PC-9 (cell line): ENCODE results near the gene SEMA4F. TPM values are rescaled to one million over a fixed set of nuclear protein-coding genes. Genes with fewer than 3 reads are reported as not detected.

Experiments
- BruUV-seq: library from RNA; stranded (reverse); fragments of 400-500 nt; replicated peaks from 2 replicates; lab custom pipeline; 2021; lab: Mats Ljungman, UMichigan
- CTCF ChIA-PET: fragments of 300-600 bp; sonication (Branson Sonifier 250); formaldehyde crosslinking; loops from one replicate; lab custom pipeline; 2022; ENCODE audit warnings: antibody characterized with exemption; lab: Charles Lee
- POLR2A ChIA-PET: fragments of 300-600 bp; sonication (Branson Sonifier 250); formaldehyde crosslinking; loops from one replicate; lab custom pipeline; 2022; ENCODE audit warnings: antibody characterized with exemption; ENCODE audit not compliant: unreplicated experiment; lab: Charles Lee
- DNase-seq, 2 experiments: peaks; one replicate each; pipeline versions ENCODE4 v3.0.0 to v3.0.0-alpha.2; 2015 to 2022; ENCODE audit warnings: mixed read lengths in 1 of 2
- H2AFZ ChIP-seq: fragments of 200-600 bp; sonication (generic); 2 replicates; pipeline ENCODE4 v1.8.1; 2017; ENCODE audit warnings: antibody characterized with exemption
- H3F3A ChIP-seq: fragments of 200-600 bp; sonication (generic); 2 replicates; pipeline ENCODE4 v1.8.1; 2017; ENCODE audit warnings: antibody characterized with exemption, mild to moderate bottlenecking, low read depth; ENCODE audit not compliant: insufficient read depth
- H3K27ac ChIP-seq: fragments of 200-600 bp; sonication (generic); 2 replicates; pipeline ENCODE4 v1.6.1; 2016; ENCODE audit warnings: mixed run types
- H3K27me3 ChIP-seq: fragments of 200-600 bp; sonication (generic); 2 replicates; pipeline ENCODE4 v1.6.1; 2016; ENCODE audit warnings: low read depth, mixed run types; ENCODE audit not compliant: insufficient read depth
- H3K36me3 ChIP-seq: fragments of 200-600 bp; sonication (generic); 2 replicates; pipeline ENCODE4 v1.6.1; 2016; ENCODE audit warnings: low read depth, mixed run types
- H3K4me1 ChIP-seq: fragments of 200-600 bp; sonication (generic); replicated peaks from 2 replicates; pipeline ENCODE4 v1.6.1; 2016; ENCODE audit warnings: mixed run types; ENCODE audit not compliant: insufficient read depth
- H3K4me2 ChIP-seq: fragments of 200-600 bp; sonication (generic); 2 replicates; pipeline ENCODE4 v1.6.1; 2017; ENCODE audit warnings: mixed run types
- H3K4me3 ChIP-seq: fragments of 200-600 bp; sonication (generic); 2 replicates; pipeline ENCODE4 v1.6.1; 2016; ENCODE audit warnings: mixed run types
- H3K79me2 ChIP-seq: fragments of 200-600 bp; sonication (generic); 2 replicates; pipeline ENCODE4 v1.6.1; 2017; ENCODE audit warnings: low read depth, mixed run types
- H3K9me2 ChIP-seq: fragments of 200-600 bp; sonication (generic); 2 replicates; pipeline ENCODE4 v1.8.1; 2017; ENCODE audit warnings: mild to moderate bottlenecking; ENCODE audit not compliant: insufficient read depth
- H3K9me3 ChIP-seq: fragments of 200-600 bp; sonication (generic); 2 replicates; pipeline ENCODE4 v1.8.1; 2016; ENCODE audit warnings: low read depth; ENCODE audit not compliant: insufficient read depth
- H4K20me1 ChIP-seq: fragments of 200-600 bp; sonication (generic); 2 replicates; pipeline ENCODE4 v1.8.1; 2017; ENCODE audit not compliant: insufficient read depth
- EZH2 ChIP-seq: fragments of 200-600 bp; sonication (generic); IDR thresholded peaks from 2 replicates; pipeline ENCODE4 v1.8.0; 2017; ENCODE audit warnings: antibody characterized with exemption, low read depth
- intact Hi-C: fragments of 100-400 bp; cut with micrococcal nuclease; formaldehyde crosslinking; loops from one replicate; pipeline ENCODE4 v1.10.0; 2022; ENCODE audit not compliant: unreplicated experiment
- total RNA-seq: library from RNA; stranded (reverse); gene quantifications from 2 replicates; pipeline ENCODE4 v1.2.3, GENCODE V29; 2021
- TF ChIP-seq, protein P1 (sequence below): fragments of 200-600 bp; sonication (generic); conservative IDR thresholded peaks from 2 replicates; pipeline ENCODE4 v1.6.1; 2017; ENCODE audit warnings: mixed run types, antibody characterized with exemption, mild to moderate bottlenecking, moderate library complexity

The SEMA4F gene
- total RNA-seq, 1 experiment from 2014 or later, result 12.3 TPM

- ChIA-PET CTCF (interaction anchor here (0.5 to 0.6 kb wide), 2 partner anchors 34 to 944 kb away, joined by 3 read pairs; no protein-coding TSS in a partner anchor), POLR2A (no interaction called here)
- H3K4me1 ChIP-seq, result no peaks in the 10 kb centered on the region
- H3K4me2 ChIP-seq, result no peak overlapping the region
- H3K27me3 ChIP-seq, result no peaks in the 10 kb centered on the region
- no peaks in the 10 kb centered on the region; the same call in 1 of the 2 replicates for H3F3A ChIP-seq
- no peaks in the 10 kb centered on the region for H3K36me3 ChIP-seq
- H3K9me3 ChIP-seq, result no peaks in the 10 kb centered on the region; the same call in 1 of the 2 replicates
- no peak overlapping the region for H3K27ac ChIP-seq
- H3K79me2 ChIP-seq, result no peaks in the 10 kb centered on the region
- BruUV-seq, result no TSS peak
- no peaks in the 10 kb centered on the region for H4K20me1 ChIP-seq
- no peak for DNase-seq
- no peaks in the 10 kb centered on the region for H3K9me2 ChIP-seq
- no peak overlapping the region for H3K4me3 ChIP-seq
- no peak overlapping the region for H2AFZ ChIP-seq
- intact Hi-C loops, result no loop called here
- TF ChIP-seq, protein P1, sequence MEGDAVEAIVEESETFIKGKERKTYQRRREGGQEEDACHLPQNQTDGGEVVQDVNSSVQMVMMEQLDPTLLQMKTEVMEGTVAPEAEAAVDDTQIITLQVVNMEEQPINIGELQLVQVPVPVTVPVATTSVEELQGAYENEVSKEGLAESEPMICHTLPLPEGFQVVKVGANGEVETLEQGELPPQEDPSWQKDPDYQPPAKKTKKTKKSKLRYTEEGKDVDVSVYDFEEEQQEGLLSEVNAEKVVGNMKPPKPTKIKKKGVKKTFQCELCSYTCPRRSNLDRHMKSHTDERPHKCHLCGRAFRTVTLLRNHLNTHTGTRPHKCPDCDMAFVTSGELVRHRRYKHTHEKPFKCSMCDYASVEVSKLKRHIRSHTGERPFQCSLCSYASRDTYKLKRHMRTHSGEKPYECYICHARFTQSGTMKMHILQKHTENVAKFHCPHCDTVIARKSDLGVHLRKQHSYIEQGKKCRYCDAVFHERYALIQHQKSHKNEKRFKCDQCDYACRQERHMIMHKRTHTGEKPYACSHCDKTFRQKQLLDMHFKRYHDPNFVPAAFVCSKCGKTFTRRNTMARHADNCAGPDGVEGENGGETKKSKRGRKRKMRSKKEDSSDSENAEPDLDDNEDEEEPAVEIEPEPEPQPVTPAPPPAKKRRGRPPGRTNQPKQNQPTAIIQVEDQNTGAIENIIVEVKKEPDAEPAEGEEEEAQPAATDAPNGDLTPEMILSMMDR, result no peak
- no peak for TF ChIP-seq EZH2
Observed at GRCh38 chr2:74618410-74619083, 35.5 kb upstream of the SEMA4F start.

DNA sequence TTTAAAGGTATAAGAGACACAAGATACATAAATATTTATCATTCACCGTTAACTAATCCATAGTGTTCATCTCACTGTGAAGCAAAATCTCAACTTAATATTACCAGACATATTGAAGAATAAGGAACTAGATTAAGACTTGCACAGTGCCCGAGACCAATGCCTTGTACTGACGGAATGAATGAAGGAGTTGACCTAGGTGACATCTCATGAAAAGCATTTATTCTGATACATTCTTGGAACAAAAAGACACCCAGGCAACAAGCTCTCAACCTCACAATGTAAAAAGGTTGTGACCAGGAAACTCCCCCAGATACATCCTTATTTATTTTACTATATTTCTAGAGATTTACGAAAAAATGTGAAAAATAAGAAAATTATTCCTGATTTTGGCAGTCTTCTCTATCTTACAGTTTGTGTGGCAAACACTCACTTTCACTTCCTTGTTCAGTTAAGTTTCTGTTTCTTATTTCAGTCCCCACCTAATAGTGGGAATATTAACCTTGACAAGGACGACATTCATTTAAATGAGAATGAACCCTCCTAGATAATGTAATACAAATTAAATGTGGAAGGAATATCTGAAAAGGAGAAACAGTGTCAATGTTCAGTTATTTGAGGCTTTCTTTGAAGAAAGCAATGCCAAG is 34.3 kb upstream of the SEMA4F start:
- ChIA-PET POLR2A (no interaction called here), CTCF (no interaction called here)
- BruUV-seq, result no TSS peak
- Histone ChIP-seq H3K4me2 (no peak overlapping the region), H4K20me1 (no peaks in the 10 kb centered on the region), H3K4me1 (no peaks in the 10 kb centered on the region), H3K79me2 (no peaks in the 10 kb centered on the region), H3K27me3 (no peaks in the 10 kb centered on the region), H2AFZ (no peak overlapping the region; the same call in 1 of the 2 replicates), H3K4me3 (no peak overlapping the region), H3K36me3 (no peaks in the 10 kb centered on the region), H3K9me3 (no peaks in the 10 kb centered on the region; the same call in 1 of the 2 replicates), H3K27ac (no peak overlapping the region), H3F3A (no peaks in the 10 kb centered on the region; the same call in 1 of the 2 replicates), H3K9me2 (no peaks in the 10 kb centered on the region)
- intact Hi-C loops, result no loop called here
- TF ChIP-seq, protein P1, result no peak
- TF ChIP-seq EZH2, result no peak
- no peak for DNase-seq

- H4K20me1 ChIP-seq, result no peaks in the 10 kb centered on the region
- CTCF ChIA-PET, result no interaction called here
- H3K27me3 ChIP-seq, result no peaks in the 10 kb centered on the region
- no peak overlapping the region for H3K27ac ChIP-seq
- H3K79me2 ChIP-seq, result no peaks in the 10 kb centered on the region
- H3K4me3 ChIP-seq, result no peak overlapping the region
- no peaks in the 10 kb centered on the region for H3K9me2 ChIP-seq
- intact Hi-C loops, result no loop called here
- no peaks in the 10 kb centered on the region; the same call in 1 of the 2 replicates for H3F3A ChIP-seq
- POLR2A ChIA-PET, result no interaction called here
- no peak for TF ChIP-seq EZH2
- TF ChIP-seq, protein P1, result no peak
- H2AFZ ChIP-seq, result no peak overlapping the region
- H3K4me2 ChIP-seq, result no peak overlapping the region
- BruUV-seq, result no TSS peak
- no peaks in the 10 kb centered on the region for H3K36me3 ChIP-seq
- no peaks in the 10 kb centered on the region for H3K4me1 ChIP-seq
- DNase-seq, result no peak
- H3K9me3 ChIP-seq, result no peaks in the 10 kb centered on the region; the same call in 1 of the 2 replicates
Observed at GRCh38 chr2:74620671-74621070, 33.4 kb upstream of the SEMA4F start.
